ENCODE data around the gene PRR7. TPM values are rescaled to one million over a fixed set of nuclear protein-coding genes. Genes with fewer than 3 reads are reported as not detected.

Gene PRR7
- total RNA-seq, 4 donors from 2014 or later: 1.4 to 4.7 (median 4.2) TPM

- intact Hi-C loops (cut with DNase I): loop anchor here (5.0 kb wide), 2 partner anchors 63 to 138 kb away; no protein-coding TSS in a partner anchor
- Histone ChIP-seq H3K36me3 (peaks cover 12 to 14% of the 10 kb centered on the region in 2 donors), H3K27ac (peak overlapping the region; percentile 47 to 72 (median 58)), H3K4me3 (replicated peaks in 1 of 3) (peak overlapping the region; percentile 58 to 71 (median 62)), H3K9me3 (no peaks in the 10 kb centered on the region), H3K4me1 (peaks cover 10 to 15% of the 10 kb centered on the region in 2 donors), H3K27me3 (no peaks in the 10 kb centered on the region)
- 0% methylated on average over 1 to 4 of the region's 80 CpGs for WGBS, 2 donors
- TF ChIP-seq CTCF (IDR thresholded peaks at IDR 0.05) (peak; percentile 45 to 86 (median 68)), POLR2A (IDR thresholded peaks at IDR 0.05) (peak in 1 of 2 donors; percentile 64)
- peak; percentile 86 to 87 for DNase-seq
Measured at GRCh38 chr5:177455036-177455660, 8.5 kb downstream of the PRR7 start.

GRCh38 chr5:177455661-177456590 lies 9.3 kb downstream of the PRR7 start:
- Histone ChIP-seq H3K9me3 (no peaks in the 10 kb centered on the region), H3K4me1 (peaks cover 10 to 15% of the 10 kb centered on the region in 2 donors), H3K36me3 (peaks cover 12 to 14% of the 10 kb centered on the region in 2 donors), H3K4me3 (replicated peaks in 1 of 3) (peak overlapping the region; percentile 7 to 71 (median 62)), H3K27ac (peak overlapping the region; percentile 47 to 72 (median 58)), H3K27me3 (no peaks in the 10 kb centered on the region)
- TF ChIP-seq CTCF (IDR thresholded peaks at IDR 0.05): peak; percentile 64 to 98 (median 86)
- no peak for TF ChIP-seq POLR2A (IDR thresholded peaks at IDR 0.05)
- 0 to 2% methylated on average over 19 to 41 of the region's 76 CpGs for WGBS, 2 donors
- intact Hi-C loops (cut with DNase I): loop anchor here (2.0 to 5.0 kb wide), 3 partner anchors 43 to 139 kb away; no protein-coding TSS in a partner anchor
- peak; percentile 96 to 97 for DNase-seq

GRCh38 chr5:177456591-177456964 lies 10.0 kb downstream of the PRR7 start:
- H3K9me3 ChIP-seq: no peaks in the 10 kb centered on the region
- TF ChIP-seq CTCF (IDR thresholded peaks at IDR 0.05) (no peak), POLR2A (IDR thresholded peaks at IDR 0.05) (no peak)
- peaks cover 10 to 15% of the 10 kb centered on the region in 2 donors for H3K4me1 ChIP-seq
- H3K27me3 ChIP-seq: no peaks in the 10 kb centered on the region
- 38 to 41% methylated on average over 11 to 12 of the region's 12 CpGs for WGBS, 2 donors
- no peak for DNase-seq
- intact Hi-C loops (cut with DNase I): loop anchor here (2.0 to 5.0 kb wide), 3 partner anchors 42 to 139 kb away; no protein-coding TSS in a partner anchor
- H3K4me3 ChIP-seq (replicated peaks in 1 of 3): no peak overlapping the region
- H3K27ac ChIP-seq: no peak overlapping the region
- peaks cover 12 to 14% of the 10 kb centered on the region in 2 donors for H3K36me3 ChIP-seq

GRCh38 chr5:177456976-177457851 lies 10.6 kb downstream of the PRR7 start:
- intact Hi-C loops (cut with DNase I): loop anchor here (2.0 to 5.0 kb wide), 3 partner anchors 42 to 140 kb away; no protein-coding TSS in a partner anchor
- Histone ChIP-seq H3K4me3 (replicated peaks in 1 of 3) (no peak overlapping the region), H3K9me3 (no peaks in the 10 kb centered on the region), H3K4me1 (peaks cover 10 to 15% of the 10 kb centered on the region in 2 donors), H3K27me3 (no peaks in the 10 kb centered on the region), H3K36me3 (peaks cover 12 to 14% of the 10 kb centered on the region in 2 donors), H3K27ac (no peak overlapping the region)
- peak; percentile 77 to 84 for DNase-seq
- no peak for TF ChIP-seq POLR2A (IDR thresholded peaks at IDR 0.05)
- TF ChIP-seq CTCF (IDR thresholded peaks at IDR 0.05): peak; percentile 7 to 56 (median 41)
- WGBS, 2 donors: 75 to 82% methylated on average over 18 to 19 of the region's 24 CpGs

Data from thyroid gland (tissue), 4 donors.